Thyroid gland (tissue), 4 donors: ENCODE data around the gene LRRC4C.

Source experiments
- POLR2A ChIP-seq, 2 donors: fragments of 450-650 bp; IDR thresholded peaks; one replicate each; pipeline ENCODE4 v1.6.1; 2017; ENCODE audit warnings: antibody characterized with exemption in 2 of 2, mild to moderate bottlenecking in 2 of 2, moderate library complexity in 1 of 2
- TF ChIP-seq, protein P1 (sequence below), 6 experiments: fragments of 200-600 bp in 3 of 6; fragments of 450-650 bp in 3 of 6; sonication (generic) in 3 of 6; IDR thresholded peaks; one replicate each; pipeline ENCODE4 v1.5.1; 2016 to 2019; ENCODE audit warnings: antibody characterized with exemption in 6 of 6, mild to moderate bottlenecking in 2 of 6, inconsistent platforms in 1 of 6, moderate library complexity in 1 of 6

DNA sequence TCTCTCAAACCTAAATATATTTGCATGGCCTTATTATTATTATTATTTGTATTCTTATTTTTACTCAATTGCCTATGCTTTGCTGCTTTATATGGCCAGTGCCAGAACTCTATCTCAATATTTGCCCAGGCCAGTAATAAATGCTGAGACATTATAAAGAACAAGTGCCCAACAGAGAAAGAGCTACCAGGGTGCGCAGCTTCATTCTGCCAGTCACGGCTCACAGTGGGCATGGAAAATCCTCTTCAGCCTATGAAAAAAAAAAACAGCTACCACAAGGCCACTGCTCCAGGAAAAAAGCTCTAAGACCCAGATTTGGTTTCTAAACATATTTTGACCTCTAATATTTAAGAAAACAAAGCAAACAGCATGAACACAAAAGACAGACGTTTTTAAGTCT is 1223.6 kb downstream of the LRRC4C start:
- TF ChIP-seq, protein P1, sequence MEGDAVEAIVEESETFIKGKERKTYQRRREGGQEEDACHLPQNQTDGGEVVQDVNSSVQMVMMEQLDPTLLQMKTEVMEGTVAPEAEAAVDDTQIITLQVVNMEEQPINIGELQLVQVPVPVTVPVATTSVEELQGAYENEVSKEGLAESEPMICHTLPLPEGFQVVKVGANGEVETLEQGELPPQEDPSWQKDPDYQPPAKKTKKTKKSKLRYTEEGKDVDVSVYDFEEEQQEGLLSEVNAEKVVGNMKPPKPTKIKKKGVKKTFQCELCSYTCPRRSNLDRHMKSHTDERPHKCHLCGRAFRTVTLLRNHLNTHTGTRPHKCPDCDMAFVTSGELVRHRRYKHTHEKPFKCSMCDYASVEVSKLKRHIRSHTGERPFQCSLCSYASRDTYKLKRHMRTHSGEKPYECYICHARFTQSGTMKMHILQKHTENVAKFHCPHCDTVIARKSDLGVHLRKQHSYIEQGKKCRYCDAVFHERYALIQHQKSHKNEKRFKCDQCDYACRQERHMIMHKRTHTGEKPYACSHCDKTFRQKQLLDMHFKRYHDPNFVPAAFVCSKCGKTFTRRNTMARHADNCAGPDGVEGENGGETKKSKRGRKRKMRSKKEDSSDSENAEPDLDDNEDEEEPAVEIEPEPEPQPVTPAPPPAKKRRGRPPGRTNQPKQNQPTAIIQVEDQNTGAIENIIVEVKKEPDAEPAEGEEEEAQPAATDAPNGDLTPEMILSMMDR (IDR thresholded peaks at IDR 0.05), result no peak
- no peak for TF ChIP-seq POLR2A (IDR thresholded peaks at IDR 0.05)
